Measurements from ENCODE around the gene ASTN2.

DNA sequence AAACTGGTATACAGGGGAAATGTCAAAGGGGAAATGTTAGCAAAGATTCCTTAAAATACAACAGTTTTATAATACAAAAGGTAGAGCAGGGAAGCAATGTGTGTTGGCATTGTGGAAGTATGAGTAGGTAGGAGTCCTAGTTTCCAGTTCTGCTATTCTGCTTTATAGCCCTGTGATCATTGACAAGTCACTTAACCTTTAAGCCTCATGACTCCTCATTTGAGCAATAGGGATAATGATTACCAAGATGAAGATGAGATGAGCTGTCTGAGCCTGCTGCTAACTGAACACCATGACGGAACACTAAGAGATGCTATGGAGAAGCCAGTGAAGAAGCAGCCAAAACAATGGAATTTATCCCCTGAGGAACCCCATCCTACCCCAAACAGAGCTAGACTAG, 1009.5 kb downstream of the ASTN2 start:
- TF ChIP-seq CTCF (IDR thresholded peaks at IDR 0.05; ENCODE audit: low read depth, low read length, missing input control) (no peak), FOXA1 (IDR thresholded peaks at IDR 0.05) (no peak), TAF1 (conservative IDR thresholded peaks at IDR 0.05) (no peak), SP1 (IDR thresholded peaks at IDR 0.05) (no peak), GABPA (IDR thresholded peaks at IDR 0.05 in 1 of 2, conservative IDR thresholded peaks at IDR 0.05 in 1 of 2) (no peak), EGR1 (IDR thresholded peaks at IDR 0.05; ENCODE audit: low read depth in 2 of 2) (no peak), YY1 (IDR thresholded peaks at IDR 0.05) (no peak)
- TF ChIP-seq, protein P1, sequence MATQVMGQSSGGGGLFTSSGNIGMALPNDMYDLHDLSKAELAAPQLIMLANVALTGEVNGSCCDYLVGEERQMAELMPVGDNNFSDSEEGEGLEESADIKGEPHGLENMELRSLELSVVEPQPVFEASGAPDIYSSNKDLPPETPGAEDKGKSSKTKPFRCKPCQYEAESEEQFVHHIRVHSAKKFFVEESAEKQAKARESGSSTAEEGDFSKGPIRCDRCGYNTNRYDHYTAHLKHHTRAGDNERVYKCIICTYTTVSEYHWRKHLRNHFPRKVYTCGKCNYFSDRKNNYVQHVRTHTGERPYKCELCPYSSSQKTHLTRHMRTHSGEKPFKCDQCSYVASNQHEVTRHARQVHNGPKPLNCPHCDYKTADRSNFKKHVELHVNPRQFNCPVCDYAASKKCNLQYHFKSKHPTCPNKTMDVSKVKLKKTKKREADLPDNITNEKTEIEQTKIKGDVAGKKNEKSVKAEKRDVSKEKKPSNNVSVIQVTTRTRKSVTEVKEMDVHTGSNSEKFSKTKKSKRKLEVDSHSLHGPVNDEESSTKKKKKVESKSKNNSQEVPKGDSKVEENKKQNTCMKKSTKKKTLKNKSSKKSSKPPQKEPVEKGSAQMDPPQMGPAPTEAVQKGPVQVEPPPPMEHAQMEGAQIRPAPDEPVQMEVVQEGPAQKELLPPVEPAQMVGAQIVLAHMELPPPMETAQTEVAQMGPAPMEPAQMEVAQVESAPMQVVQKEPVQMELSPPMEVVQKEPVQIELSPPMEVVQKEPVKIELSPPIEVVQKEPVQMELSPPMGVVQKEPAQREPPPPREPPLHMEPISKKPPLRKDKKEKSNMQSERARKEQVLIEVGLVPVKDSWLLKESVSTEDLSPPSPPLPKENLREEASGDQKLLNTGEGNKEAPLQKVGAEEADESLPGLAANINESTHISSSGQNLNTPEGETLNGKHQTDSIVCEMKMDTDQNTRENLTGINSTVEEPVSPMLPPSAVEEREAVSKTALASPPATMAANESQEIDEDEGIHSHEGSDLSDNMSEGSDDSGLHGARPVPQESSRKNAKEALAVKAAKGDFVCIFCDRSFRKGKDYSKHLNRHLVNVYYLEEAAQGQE (IDR thresholded peaks at IDR 0.05): no peak

All from liver (tissue), 3 donors.